ENCODE results near the gene ADGRE2. TPM values are rescaled to one million over a fixed set of nuclear protein-coding genes. Genes with fewer than 3 reads are reported as not detected.

The ADGRE2 gene
- total and polyA plus RNA-seq, 12 donors, result 0.11 to 47.9 (median 5.9) TPM

GRCh38 chr19:14817052-14817451 is 38.7 kb upstream of the ADGRE2 start:
- 71 to 83% (median 73%) methylated on average over 3 of the region's 3 CpGs for WGBS, 4 donors
- intact Hi-C loops (cut with DNase I), result no loop called here

GRCh38 chr19:14814982-14815652 is 36.8 kb upstream of the ADGRE2 start:
- H3K27ac ChIP-seq, result no peak overlapping the region
- TF ChIP-seq CTCF (IDR thresholded peaks at IDR 0.05) (no peak), POLR2A (IDR thresholded peaks at IDR 0.05) (no peak)
- H3K4me1 ChIP-seq (replicated peaks in 1 of 2), result peaks cover 0 to under 1% of the 10 kb centered on the region in 2 donors
- no peaks in the 10 kb centered on the region for H3K9me3 ChIP-seq (replicated peaks in 1 of 3)
- 60 to 71% (median 65%) methylated on average over 2 of the region's 2 CpGs for WGBS, 4 donors
- H3K36me3 ChIP-seq (replicated peaks in 1 of 2), result no peaks in the 10 kb centered on the region
- DNase-seq, result peak in 3 of 7 donors; percentile 13 to 51 (median 34)
- no peak overlapping the region for H3K4me3 ChIP-seq
- no peaks in the 10 kb centered on the region for H3K27me3 ChIP-seq
- intact Hi-C loops (cut with DNase I), result no loop called here

More at GRCh38 chr19:14817052-14817451, 38.7 kb upstream of the ADGRE2 start:
- TF ChIP-seq CTCF (IDR thresholded peaks at IDR 0.05) (no peak), POLR2A (IDR thresholded peaks at IDR 0.05) (no peak)
- H3K27ac ChIP-seq, result no peak overlapping the region
- no peaks in the 10 kb centered on the region for H3K36me3 ChIP-seq (replicated peaks in 1 of 2)
- no peak overlapping the region for H3K4me3 ChIP-seq
- no peaks in the 10 kb centered on the region for H3K4me1 ChIP-seq (replicated peaks in 1 of 2)
- H3K27me3 ChIP-seq, result no peaks in the 10 kb centered on the region
- no peaks in the 10 kb centered on the region for H3K9me3 ChIP-seq (replicated peaks in 1 of 3)
- no peak for DNase-seq

GRCh38 chr19:14809272-14810057 is 31.1 kb upstream of the ADGRE2 start:
- intact Hi-C loops (cut with DNase I), result no loop called here
- WGBS, 4 donors, result 29 to 37% (median 34%) methylated on average over 9 of the region's 9 CpGs

More at GRCh38 chr19:14809272-14810057, 31.1 kb upstream of the ADGRE2 start:
- TF ChIP-seq POLR2A (IDR thresholded peaks at IDR 0.05) (no peak), CTCF (IDR thresholded peaks at IDR 0.05) (no peak)
- Histone ChIP-seq H3K9me3 (replicated peaks in 1 of 3) (no peaks in the 10 kb centered on the region), H3K36me3 (replicated peaks in 1 of 2) (no peaks in the 10 kb centered on the region), H3K27ac (peak overlapping the region in 2 of 5 donors; percentile 11 to 21), H3K4me3 (peak overlapping the region in 1 of 4 donors; percentile 3), H3K4me1 (replicated peaks in 1 of 2) (peaks cover 16 to 19% of the 10 kb centered on the region in 2 donors), H3K27me3 (no peaks in the 10 kb centered on the region)
- peak in 4 of 7 donors; percentile 22 to 46 (median 34) for DNase-seq
